Measurements from ENCODE around the gene UAP1L1.
A peak's percentile ranks its signal among the peaks of the same experiment; 100 is the strongest.

Gene UAP1L1

GRCh38 chr9:137042751-137043727, 34.3 kb upstream of the UAP1L1 start:
- DNase-seq = no peak

DNA sequence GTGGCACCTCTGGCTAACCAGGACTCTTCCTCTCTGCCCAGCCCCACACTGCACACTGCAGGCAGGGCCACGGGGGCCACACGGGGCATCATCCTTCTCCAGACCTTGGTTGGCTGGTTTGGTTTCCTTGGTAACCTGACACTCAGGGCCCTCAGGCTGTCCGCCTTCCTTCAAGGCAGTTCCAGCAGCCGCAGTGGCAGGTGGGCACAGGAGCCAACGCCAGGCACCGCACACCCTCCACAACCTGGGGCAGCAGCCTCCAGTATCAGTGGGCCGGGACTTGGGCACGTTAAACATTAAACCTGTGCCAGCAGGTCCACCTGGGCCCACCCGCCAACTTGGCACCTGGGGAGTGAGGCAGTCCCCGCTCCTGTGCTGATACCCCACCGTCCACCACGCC, 33.3 kb upstream of the UAP1L1 start:
- DNase-seq = no peak

- peak; percentile 78 for DNase-seq
These were observed 32.7 kb upstream of the UAP1L1 start for GRCh38 chr9:137044502-137045177.

GRCh38 chr9:137045294-137046087, 31.8 kb upstream of the UAP1L1 start:
- no peak for DNase-seq

- DNase-seq = peak; percentile 64
These were observed 31.1 kb upstream of the UAP1L1 start, which contains the start of gene NPDC1 for GRCh38 chr9:137046088-137046787. TSS of gene NPDC1 (minus strand) at chr9:137046177. CDS start at chr9:137045989, 188 bp downstream.

DNA sequence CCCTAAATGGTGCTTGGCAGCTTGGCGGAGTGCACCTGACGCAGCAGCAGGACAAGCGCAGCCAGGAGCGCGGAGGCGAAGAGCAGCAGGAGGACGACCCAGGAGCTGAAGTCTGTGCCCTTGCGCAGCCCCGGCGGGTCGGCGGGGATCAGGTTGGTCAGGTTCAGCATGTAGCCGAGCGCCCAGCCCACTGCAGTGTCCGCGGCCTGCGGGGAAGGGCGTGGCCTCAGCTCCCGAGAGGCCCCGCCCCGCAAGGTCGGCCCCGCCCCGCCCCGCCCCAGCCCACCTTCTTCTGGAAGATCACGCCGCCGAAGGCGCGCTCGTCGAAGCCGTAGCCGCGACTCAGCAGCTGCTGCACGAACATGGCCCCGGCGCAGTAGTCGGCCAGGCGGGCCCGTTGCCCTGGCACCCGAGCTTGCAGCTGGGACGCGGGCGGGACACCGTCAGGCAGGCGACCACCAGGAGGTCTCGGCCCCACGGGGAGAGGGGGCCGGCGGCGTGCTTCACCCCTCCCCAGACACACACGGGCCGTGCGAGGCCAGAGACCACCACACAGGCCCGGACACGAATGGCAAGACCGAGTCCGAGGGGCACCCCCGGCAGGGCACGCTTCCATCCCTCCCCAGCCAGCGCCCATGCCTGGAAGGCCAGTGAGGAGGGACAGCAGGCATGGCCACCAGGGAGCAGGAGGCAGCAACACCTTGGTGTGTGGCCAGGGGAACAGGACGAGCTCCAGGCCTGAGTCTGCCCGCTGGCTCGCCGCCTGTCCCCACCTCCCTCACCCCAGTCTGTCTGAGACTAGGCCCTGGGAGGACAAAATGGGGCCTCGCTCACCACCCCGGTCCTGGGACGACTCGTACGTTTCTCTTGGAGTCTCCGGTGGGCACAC, 28.4 kb upstream of the UAP1L1 start:
- no peak for DNase-seq

DNA sequence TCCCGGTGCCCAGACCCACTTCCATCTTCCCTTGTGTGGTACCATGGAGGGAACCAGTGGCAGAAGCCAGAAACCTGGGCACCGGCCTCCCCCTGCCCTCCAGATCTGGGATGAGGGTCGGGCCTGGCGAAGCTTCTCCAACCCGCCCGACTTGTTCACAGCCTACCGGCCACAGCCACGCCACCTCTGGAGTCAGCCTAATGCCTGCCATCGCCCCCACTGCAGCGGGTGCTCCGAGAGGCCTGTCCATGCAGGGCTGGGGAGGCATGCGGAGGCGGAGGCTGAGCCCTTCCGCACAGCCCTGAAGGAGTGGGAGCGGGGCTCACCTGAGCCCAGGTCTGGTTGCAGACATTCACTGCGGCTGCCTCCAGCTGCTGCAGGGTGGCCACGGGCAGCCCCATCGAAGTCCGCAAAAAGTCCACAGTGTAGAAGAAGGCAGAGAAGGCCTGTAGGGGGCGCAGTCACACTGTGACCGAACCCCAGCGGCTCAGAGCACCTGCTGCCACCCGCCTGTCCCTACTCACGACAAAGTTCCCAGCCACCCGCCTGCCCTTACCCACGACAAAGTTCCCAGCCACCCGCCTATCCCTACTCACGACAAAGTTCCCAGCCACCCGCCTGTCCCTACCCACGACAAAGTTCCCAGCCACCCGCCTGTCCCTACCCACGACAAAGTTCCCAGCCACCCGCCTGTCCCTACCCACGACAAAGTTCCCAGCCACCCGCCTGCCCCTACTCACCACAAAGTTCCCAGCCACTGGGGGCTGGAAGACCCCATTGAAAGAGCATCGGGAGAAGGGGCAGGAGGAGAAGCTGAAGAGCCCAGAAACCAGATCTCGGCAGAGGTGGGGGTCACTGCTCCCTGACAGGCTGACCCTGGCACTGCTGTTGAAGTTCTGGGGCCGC, 27.5 kb upstream of the UAP1L1 start:
- DNase-seq = no peak

DNA sequence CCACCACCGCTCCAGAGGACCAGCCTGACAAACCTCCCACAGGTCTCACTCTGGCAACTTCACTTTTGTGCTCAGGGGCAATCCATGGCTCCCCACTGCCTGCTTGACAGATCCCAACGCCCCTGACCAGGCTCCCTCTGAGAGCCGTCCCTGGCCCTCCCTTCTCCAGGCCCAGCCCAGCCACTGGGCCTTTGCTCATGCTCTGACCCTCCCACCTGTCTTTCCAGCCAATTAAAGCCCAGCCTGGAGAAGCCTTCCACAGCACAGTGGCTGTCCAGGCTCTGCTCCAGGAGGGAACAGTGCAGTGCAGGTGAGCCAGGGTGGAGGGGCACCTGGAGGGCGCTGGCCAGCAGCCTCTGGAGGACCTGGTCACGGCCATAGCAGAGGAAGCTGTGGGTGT, 26.7 kb upstream of the UAP1L1 start:
- DNase-seq = no peak

GRCh38 chr9:137051145-137051724, 26.1 kb upstream of the UAP1L1 start:
- no peak for DNase-seq

DNA sequence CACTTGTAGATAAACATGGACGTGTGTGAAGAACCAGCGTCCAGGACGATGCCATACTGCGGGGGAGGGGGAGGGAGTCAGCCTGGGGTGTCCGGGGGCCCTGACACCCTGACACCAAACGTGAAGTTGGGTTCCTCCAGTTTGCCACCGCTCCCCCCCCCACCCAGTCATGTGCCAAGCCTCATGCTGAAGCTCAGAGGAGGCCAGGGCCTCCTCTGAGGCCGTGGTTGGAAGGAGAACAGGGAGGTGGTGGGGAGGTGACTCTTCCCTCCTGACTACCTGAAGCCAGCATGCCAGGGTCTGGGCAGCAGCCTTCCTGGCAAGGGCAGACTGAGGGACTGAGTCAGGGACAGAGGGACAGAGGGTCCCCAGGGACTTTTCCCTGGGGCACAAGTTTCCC, 25.0 kb upstream of the UAP1L1 start:
- DNase-seq = no peak

- no peak for DNase-seq
These were observed 24.0 kb upstream of the UAP1L1 start for GRCh38 chr9:137052998-137053943.

GRCh38 chr9:137053944-137054931, 23.1 kb upstream of the UAP1L1 start, which contains the start of gene ENTPD2:
TSS of gene ENTPD2 (minus strand) at chr9:137054061. CDS start at chr9:137053997, 64 bp downstream.
- peak; percentile 31 for DNase-seq

- DNase-seq = no peak
These were observed 22.4 kb upstream of the UAP1L1 start for GRCh38 chr9:137054932-137055384.

GRCh38 chr9:137055385-137056364, 21.6 kb upstream of the UAP1L1 start:
- peak; percentile 62 for DNase-seq

DNA sequence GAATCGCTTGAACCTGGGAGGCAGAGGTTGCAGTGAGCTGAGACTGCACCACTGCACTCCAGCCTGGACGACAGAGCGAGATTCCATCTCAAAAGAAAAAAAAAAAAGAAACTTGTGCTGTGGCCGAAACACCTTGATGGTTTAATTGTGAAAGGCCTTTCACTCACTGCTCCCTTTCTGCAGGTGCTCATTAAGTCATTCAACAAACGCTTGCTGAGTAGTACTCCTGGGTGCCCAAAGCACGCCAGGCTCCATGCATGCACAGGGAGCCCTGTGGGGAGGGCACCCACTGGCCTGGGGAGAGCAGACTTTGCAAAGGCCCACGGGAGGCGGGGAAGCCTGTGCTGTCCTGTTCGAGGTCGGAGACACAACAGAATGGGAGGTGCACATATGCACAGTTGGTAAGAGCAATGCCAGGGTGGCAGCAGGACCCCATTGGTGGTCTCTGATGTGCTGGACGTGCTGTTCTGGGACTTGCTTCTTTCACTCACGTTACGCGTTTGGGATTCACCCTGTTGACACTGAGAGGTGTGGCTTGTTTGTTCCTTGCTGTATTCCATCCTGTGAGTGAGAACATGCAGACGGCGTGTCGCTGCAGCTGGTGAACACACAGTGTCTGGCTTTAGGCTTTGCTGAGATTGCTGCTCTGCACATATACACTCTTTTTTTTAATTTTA, 20.4 kb upstream of the UAP1L1 start:
- peak; percentile 18 for DNase-seq

Measured in DMS153 (cell line).